Activated naive CD8-positive, alpha-beta T cell treated with anti-CD3 and anti-CD28 coated beads for 36 hours (primary cell): ENCODE results near the gene NMT1. TPM values are rescaled to one million over a fixed set of nuclear protein-coding genes. Genes with fewer than 3 reads are reported as not detected.
"Not testable (repeated sequence)": the region's sequence is repeated elsewhere in the genome, so short reads cannot be mapped to it uniquely, and the experiment has no call there.

Experiments used
- DNase-seq: peaks from one replicate; pipeline ENCODE4 v3.0.0; 2021
- H3K27ac Mint-ChIP-seq: one replicate; pipeline ENCODE4 v1.8.0; 2022; ENCODE audit warnings: mild to moderate bottlenecking, moderate library complexity, mixed read lengths
- H3K27me3 Mint-ChIP-seq: one replicate; pipeline ENCODE4 v1.8.0; 2022; ENCODE audit warnings: mild to moderate bottlenecking, mixed read lengths
- H3K36me3 Mint-ChIP-seq: one replicate; pipeline ENCODE4 v1.8.0; 2021; ENCODE audit warnings: mild to moderate bottlenecking, mixed read lengths
- H3K4me1 Mint-ChIP-seq: one replicate; pipeline ENCODE4 v1.8.0; 2021; ENCODE audit warnings: mixed read lengths
- H3K4me3 Mint-ChIP-seq: one replicate; pipeline ENCODE4 v1.8.0; 2022; ENCODE audit warnings: mild to moderate bottlenecking, moderate library complexity, mixed read lengths
- H3K9me3 Mint-ChIP-seq: one replicate; pipeline ENCODE4 v1.8.0; 2022; ENCODE audit warnings: mixed read lengths
- total RNA-seq, 2 experiments: library from RNA; stranded (reverse); gene quantifications; one replicate each; pipeline ENCODE4 v1.2.3, GENCODE V29; 2021

Gene NMT1
- total RNA-seq, 2 experiments from 2014 or later, result 168 to 170 TPM

GRCh38 chr17:45051060-45051719 lies 9.9 kb upstream of the NMT1 start, which contains the start of gene DCAKD:
TSS of gene DCAKD (minus strand) at chr17:45051632. CDS start at chr17:45034885, 16,747 bp downstream.
- peak; percentile 98 for DNase-seq
- Mint-ChIP-seq H3K36me3 (peaks cover 33% of the 10 kb centered on the region), H3K27me3 (no peaks in the 10 kb centered on the region), H3K4me1 (peaks cover 42% of the 10 kb centered on the region), H3K9me3 (no peaks in the 10 kb centered on the region), H3K27ac (peak within 1 kb of the TSS; percentile 88), H3K4me3 (peak within 1 kb of the TSS; percentile 86)

- Mint-ChIP-seq H3K36me3 (peaks cover 31% of the 10 kb centered on the region), H3K4me1 (peaks cover 41% of the 10 kb centered on the region)
- H3K27me3 Mint-ChIP-seq, H3K27ac Mint-ChIP-seq, H3K4me3 Mint-ChIP-seq, H3K9me3 Mint-ChIP-seq, DNase-seq: not testable (repeated sequence)
Observed at GRCh38 chr17:45051720-45052051, 9.4 kb upstream of the NMT1 start.

- H3K4me1 Mint-ChIP-seq, result peaks cover 37% of the 10 kb centered on the region
- H3K4me3 Mint-ChIP-seq, result peak overlapping the region; percentile 77
- DNase-seq, result peak; percentile 31
- peaks cover 30% of the 10 kb centered on the region for H3K36me3 Mint-ChIP-seq
- no peaks in the 10 kb centered on the region for H3K27me3 Mint-ChIP-seq
- H3K9me3 Mint-ChIP-seq, result no peaks in the 10 kb centered on the region
- H3K27ac Mint-ChIP-seq, result peak overlapping the region; percentile 84
Observed at GRCh38 chr17:45052052-45052772, 8.9 kb upstream of the NMT1 start.

DNA sequence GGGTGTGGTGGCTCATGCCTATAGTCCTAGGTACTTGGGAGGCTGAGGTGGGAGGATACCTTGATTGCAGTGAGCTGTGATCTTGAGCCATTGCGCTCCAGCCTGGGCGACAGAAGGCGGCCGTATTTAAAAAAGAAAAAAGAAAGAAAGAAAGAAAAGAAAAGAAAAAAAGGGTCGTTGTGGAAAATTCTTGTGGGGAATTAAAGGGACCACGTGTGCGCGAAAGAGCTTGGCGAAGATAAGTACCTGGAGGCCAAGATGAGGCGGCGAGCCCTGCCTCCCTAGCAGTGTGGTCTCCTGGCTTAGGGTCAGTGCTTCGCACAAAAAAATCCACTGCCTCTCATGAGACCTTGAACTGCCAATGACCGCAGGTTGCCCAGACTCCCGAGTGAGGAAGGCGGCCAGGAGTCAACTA lies 728 bp upstream of the NMT1 start:
- Mint-ChIP-seq H3K4me1 (peaks cover 44% of the 10 kb centered on the region), H3K27me3 (no peaks in the 10 kb centered on the region), H3K36me3 (peaks cover 31% of the 10 kb centered on the region), H3K4me3 (peak overlapping the region; percentile 91), H3K9me3 (no peaks in the 10 kb centered on the region), H3K27ac (peak overlapping the region; percentile 96)
- no peak for DNase-seq

DNA sequence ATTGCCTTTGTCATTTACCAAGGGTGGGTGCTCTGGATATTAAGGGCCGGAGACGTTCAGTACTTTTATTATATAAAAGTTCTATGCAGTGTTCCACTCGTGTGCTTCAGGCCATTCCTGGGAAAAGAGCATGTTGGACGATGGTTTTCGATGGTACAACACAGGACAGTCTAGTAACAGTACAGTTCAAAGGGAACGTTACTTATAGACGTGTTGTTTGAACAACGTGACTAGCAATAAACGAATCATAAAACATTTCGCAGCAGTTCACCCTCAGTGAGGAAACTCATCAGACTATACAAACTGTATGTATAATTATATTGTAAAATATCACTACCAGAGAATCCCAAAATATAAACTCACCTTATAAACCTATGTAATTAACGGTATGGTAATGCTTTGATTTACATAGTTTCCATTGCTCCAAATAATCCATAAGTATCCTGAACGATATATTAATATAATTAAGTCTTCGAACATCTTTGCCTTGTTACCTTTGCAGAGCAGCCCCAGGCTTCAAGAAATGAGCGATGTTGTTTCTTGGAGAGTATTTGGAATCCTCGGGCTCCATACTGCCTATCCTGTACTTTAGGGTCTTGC lies 589 bp downstream of the NMT1 start:
- peak overlapping the region; percentile 94 for H3K27ac Mint-ChIP-seq
- H3K4me3 Mint-ChIP-seq, result peak overlapping the region; percentile 91
- DNase-seq, result no peak
- peaks cover 42% of the 10 kb centered on the region for H3K4me1 Mint-ChIP-seq
- H3K36me3 Mint-ChIP-seq, result peaks cover 31% of the 10 kb centered on the region
- no peaks in the 10 kb centered on the region for H3K9me3 Mint-ChIP-seq
- H3K27me3 Mint-ChIP-seq, result no peaks in the 10 kb centered on the region

DNA sequence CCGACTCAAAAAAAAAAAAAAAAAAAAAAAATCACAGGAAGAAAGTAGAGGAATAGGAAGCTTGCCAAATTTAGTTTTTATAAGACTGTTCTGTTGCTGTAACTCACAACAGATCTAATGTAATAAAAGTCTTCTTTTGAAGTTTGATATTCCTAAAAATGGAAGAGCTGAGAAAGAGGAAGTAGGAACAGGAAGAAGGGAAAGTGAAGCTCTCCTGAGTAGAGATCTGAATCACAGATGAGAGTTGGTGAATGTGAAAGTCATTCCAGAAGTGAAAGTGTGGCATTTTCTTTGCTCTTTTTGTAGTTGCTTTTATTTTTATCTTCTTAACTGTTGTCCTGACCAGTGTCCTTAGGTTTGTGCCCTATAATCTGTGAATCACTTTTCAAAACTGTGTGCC lies 2.1 kb downstream of the NMT1 start:
- peaks cover 53% of the 10 kb centered on the region for H3K4me1 Mint-ChIP-seq
- no peak for DNase-seq
- H3K4me3 Mint-ChIP-seq, result peak overlapping the region; percentile 91
- peaks cover 40% of the 10 kb centered on the region for H3K36me3 Mint-ChIP-seq
- H3K9me3 Mint-ChIP-seq, result no peaks in the 10 kb centered on the region
- H3K27ac Mint-ChIP-seq, result peak overlapping the region; percentile 21
- no peaks in the 10 kb centered on the region for H3K27me3 Mint-ChIP-seq

GRCh38 chr17:45067637-45068036 lies 6.5 kb downstream of the NMT1 start:
- DNase-seq, result no peak
- Mint-ChIP-seq H3K27ac (peak overlapping the region; percentile 34), H3K36me3 (peaks cover 28% of the 10 kb centered on the region), H3K4me3 (no peak overlapping the region), H3K4me1 (peaks cover 48% of the 10 kb centered on the region), H3K9me3 (no peaks in the 10 kb centered on the region), H3K27me3 (no peaks in the 10 kb centered on the region)

GRCh38 chr17:45070001-45070400 lies 8.9 kb downstream of the NMT1 start:
- no peak for DNase-seq
- H3K27ac Mint-ChIP-seq, result no peak overlapping the region
- H3K4me1 Mint-ChIP-seq, result peaks cover 33% of the 10 kb centered on the region
- H3K9me3 Mint-ChIP-seq, result no peaks in the 10 kb centered on the region
- no peak overlapping the region for H3K4me3 Mint-ChIP-seq
- no peaks in the 10 kb centered on the region for H3K27me3 Mint-ChIP-seq
- H3K36me3 Mint-ChIP-seq, result peaks cover 29% of the 10 kb centered on the region

GRCh38 chr17:45070809-45071208 lies 9.7 kb downstream of the NMT1 start:
- H3K4me3 Mint-ChIP-seq, result no peak overlapping the region
- H3K27ac Mint-ChIP-seq, result peak overlapping the region; percentile 16
- no peak for DNase-seq
- H3K9me3 Mint-ChIP-seq, result no peaks in the 10 kb centered on the region
- H3K36me3 Mint-ChIP-seq, result peaks cover 32% of the 10 kb centered on the region
- H3K27me3 Mint-ChIP-seq, result no peaks in the 10 kb centered on the region
- peaks cover 29% of the 10 kb centered on the region for H3K4me1 Mint-ChIP-seq

DNA sequence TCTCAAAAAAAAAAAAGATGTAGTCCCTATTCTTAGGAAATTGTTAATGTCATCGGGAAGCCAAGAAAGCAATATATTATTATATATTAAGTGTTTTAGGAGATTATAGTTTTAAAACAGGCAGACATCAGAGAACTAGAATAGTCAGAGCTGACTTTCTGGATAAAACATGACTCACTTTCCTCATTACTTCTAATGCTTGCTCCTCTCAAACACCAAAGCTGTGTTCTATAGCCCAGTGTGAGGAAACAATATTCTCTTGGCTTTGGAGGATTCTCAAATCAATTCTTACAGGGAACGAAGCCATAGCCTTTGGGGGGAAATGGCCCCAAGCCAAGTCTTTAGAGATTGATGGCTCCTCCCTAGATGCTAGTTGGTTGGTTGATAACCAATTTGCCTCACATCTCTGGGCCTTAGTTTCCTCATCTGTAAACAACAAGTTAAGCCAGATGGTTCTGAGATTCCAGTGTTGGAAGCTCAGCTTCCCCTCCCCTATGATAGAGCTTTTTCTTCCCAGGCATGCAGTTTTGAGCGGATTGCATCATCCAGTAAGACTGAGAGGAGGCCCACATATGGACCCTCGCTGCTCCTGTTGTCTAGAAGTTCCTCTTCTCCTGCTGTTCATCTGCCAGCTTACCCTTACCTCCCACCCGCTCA lies 12.4 kb downstream of the NMT1 start:
- Mint-ChIP-seq H3K27ac (peak overlapping the region; percentile 47), H3K36me3 (peaks cover 34% of the 10 kb centered on the region), H3K9me3 (no peaks in the 10 kb centered on the region), H3K4me3 (no peak overlapping the region), H3K4me1 (peaks cover 31% of the 10 kb centered on the region), H3K27me3 (no peaks in the 10 kb centered on the region)
- DNase-seq, result no peak

- Mint-ChIP-seq H3K27ac (peak overlapping the region; percentile 45), H3K27me3 (no peaks in the 10 kb centered on the region), H3K4me3 (no peak overlapping the region), H3K4me1 (peaks cover 22% of the 10 kb centered on the region), H3K9me3 (no peaks in the 10 kb centered on the region), H3K36me3 (peaks cover 39% of the 10 kb centered on the region)
- no peak for DNase-seq
Observed at GRCh38 chr17:45077643-45078042, 16.5 kb downstream of the NMT1 start.

DNA sequence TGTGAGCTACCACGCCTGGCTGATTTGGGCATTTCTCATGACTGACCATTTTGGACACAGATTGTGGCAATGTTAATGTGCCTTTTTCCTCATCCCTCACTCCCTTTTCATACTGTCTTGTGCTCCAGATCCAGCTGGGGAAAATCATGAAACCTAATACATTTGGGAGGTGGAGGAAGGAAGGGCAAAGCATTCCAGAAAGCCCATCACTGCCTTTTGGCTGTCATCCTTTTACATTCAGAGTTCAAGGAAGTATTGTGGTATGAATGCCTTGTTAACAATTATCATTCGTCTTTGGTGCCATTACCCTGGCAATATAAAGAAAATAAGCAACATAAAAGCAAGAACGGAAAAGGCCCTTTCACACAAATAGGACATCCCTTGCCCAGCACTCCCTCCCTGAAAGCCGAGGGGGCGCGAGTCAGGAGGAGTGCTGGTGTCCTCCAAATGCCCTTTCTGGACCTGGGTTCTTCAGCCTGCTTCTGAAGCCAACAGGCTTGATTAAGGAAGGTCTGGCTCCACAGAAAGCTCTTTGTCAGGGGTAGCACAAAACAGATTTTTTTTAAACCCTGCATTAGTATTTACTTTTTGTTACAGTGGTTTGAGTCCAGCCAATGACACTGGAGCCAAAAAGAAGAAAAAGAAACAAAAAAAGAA lies 20.1 kb downstream of the NMT1 start:
- DNase-seq, result no peak
- H3K9me3 Mint-ChIP-seq, result no peaks in the 10 kb centered on the region
- peaks cover 25% of the 10 kb centered on the region for H3K36me3 Mint-ChIP-seq
- H3K4me3 Mint-ChIP-seq, result no peak overlapping the region
- no peaks in the 10 kb centered on the region for H3K27me3 Mint-ChIP-seq
- no peak overlapping the region for H3K27ac Mint-ChIP-seq
- peaks cover 16% of the 10 kb centered on the region for H3K4me1 Mint-ChIP-seq

DNA sequence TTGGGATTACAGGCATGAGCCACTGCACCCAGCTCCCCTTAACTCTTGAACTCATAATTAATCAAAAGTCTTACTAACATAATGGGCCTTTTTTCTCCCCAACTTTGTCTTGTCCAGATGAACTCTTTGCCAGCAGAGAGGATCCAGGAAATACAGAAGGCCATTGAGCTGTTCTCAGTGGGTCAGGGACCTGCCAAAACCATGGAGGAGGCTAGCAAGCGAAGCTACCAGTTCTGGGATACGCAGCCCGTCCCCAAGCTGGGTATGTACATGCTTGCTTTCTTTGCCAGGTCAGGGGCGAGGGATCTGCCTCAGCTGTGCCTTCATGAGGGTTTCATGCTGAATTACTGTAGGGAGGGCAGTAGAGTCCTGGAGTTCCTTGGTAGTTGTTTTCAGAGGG lies 25.3 kb downstream of the NMT1 start:
- DNase-seq, result no peak
- Mint-ChIP-seq H3K27me3 (no peaks in the 10 kb centered on the region), H3K4me3 (no peak overlapping the region), H3K36me3 (peaks cover 21% of the 10 kb centered on the region), H3K27ac (no peak overlapping the region), H3K9me3 (no peaks in the 10 kb centered on the region), H3K4me1 (no peaks in the 10 kb centered on the region)

DNA sequence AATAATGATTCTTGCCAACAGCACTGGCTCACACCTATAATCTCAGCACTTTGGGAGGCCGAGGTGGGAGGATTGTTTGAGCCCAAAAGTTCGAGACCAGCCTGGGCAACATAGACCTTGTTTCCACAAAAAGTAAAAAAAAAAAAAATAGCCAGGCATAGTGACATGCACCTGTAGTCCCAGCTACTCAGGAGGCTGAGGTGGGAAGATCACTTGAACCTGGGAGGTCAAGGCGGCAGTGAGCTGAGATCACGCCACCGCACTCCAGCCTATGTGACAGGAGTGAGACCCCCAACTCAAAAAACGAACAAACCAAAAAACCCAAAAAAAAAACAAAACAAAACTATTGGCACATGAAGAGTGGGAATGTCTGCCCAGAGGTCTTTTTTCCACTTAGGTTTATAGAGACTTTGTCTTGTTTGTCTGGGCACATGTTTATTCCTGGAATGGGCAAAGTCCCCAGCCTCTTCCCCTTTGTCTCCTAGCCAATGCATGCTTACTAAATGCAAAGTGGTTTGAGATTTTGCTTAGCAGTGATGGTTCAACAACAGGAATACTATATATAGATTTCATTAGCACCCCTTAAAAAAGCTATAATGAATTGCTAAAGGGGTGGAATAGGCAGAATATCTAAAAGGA lies 25.9 kb downstream of the NMT1 start:
- Mint-ChIP-seq H3K4me1 (no peaks in the 10 kb centered on the region), H3K27ac (no peak overlapping the region), H3K27me3 (no peaks in the 10 kb centered on the region), H3K4me3 (no peak overlapping the region), H3K9me3 (no peaks in the 10 kb centered on the region), H3K36me3 (peaks cover 21% of the 10 kb centered on the region)
- no peak for DNase-seq
